HG03039 (cell line): ENCODE results near the gene DMBT1.

Experiments used
- ATAC-seq: cut with Tn5 transposase; IDR thresholded peaks from one replicate; pipeline ENCODE4 v1.9.1; 2021; ENCODE audit warnings: mild to moderate bottlenecking, moderate library complexity; ENCODE audit not compliant: unreplicated experiment

DMBT1 gene

GRCh38 chr10:122643931-122644534, 83.5 kb downstream of the DMBT1 start:
- ATAC-seq, result no peak

GRCh38 chr10:122646511-122647382, 86.2 kb downstream of the DMBT1 start:
- ATAC-seq, result no peak

- ATAC-seq, result no peak
Measured at GRCh38 chr10:122647383-122647968, 86.9 kb downstream of the DMBT1 start.

GRCh38 chr10:122648599-122649428, 88.3 kb downstream of the DMBT1 start:
- no peak for ATAC-seq

- no peak for ATAC-seq
Measured at GRCh38 chr10:122649903-122650302, 89.3 kb downstream of the DMBT1 start.

- no peak for ATAC-seq
Measured at GRCh38 chr10:122650331-122650730, 89.8 kb downstream of the DMBT1 start.

GRCh38 chr10:122655524-122656307, 95.2 kb downstream of the DMBT1 start:
- ATAC-seq, result no peak

- no peak for ATAC-seq
Measured at GRCh38 chr10:122656308-122656705, 95.8 kb downstream of the DMBT1 start.

GRCh38 chr10:122656741-122657140, 96.2 kb downstream of the DMBT1 start:
- no peak for ATAC-seq

- no peak for ATAC-seq
Measured at GRCh38 chr10:122657255-122657654, 96.7 kb downstream of the DMBT1 start.

- ATAC-seq, result no peak
Measured at GRCh38 chr10:122657729-122658128, 97.2 kb downstream of the DMBT1 start.

- no peak for ATAC-seq
Measured at GRCh38 chr10:122658356-122659049, 97.9 kb downstream of the DMBT1 start.

GRCh38 chr10:122659126-122659525, 98.6 kb downstream of the DMBT1 start:
- no peak for ATAC-seq

- ATAC-seq, result no peak
Measured at GRCh38 chr10:122659651-122660050, 99.1 kb downstream of the DMBT1 start.

- no peak for ATAC-seq
Measured at GRCh38 chr10:122660696-122661095, 100.1 kb downstream of the DMBT1 start.

GRCh38 chr10:122662231-122662630, 101.7 kb downstream of the DMBT1 start:
- ATAC-seq, result no peak

- no peak for ATAC-seq
Measured at GRCh38 chr10:122663516-122664130, 103.1 kb downstream of the DMBT1 start.

GRCh38 chr10:122664501-122664900, 103.9 kb downstream of the DMBT1 start:
- ATAC-seq, result no peak

GRCh38 chr10:122665329-122665860, 104.8 kb downstream of the DMBT1 start:
- no peak for ATAC-seq
